Adrenal gland (tissue), 5 donors: Measurements from ENCODE around the gene DIPK1B.
A peak's percentile ranks its signal among the peaks of the same experiment; 100 is the strongest.

Experiments
- POLR2A ChIP-seq, 2 donors: fragments of 450-650 bp; IDR thresholded peaks; one replicate each; pipeline ENCODE4 v1.6.1; 2017; ENCODE audit warnings: antibody characterized with exemption in 2 of 2, mild to moderate bottlenecking in 2 of 2, moderate library complexity in 1 of 2
- TF ChIP-seq, protein P1 (sequence below), 6 experiments: fragments of 450-650 bp in 4 of 6; fragments of 200-600 bp in 2 of 6; sonication (generic) in 1 of 6; IDR thresholded peaks; 1 replicate in 5 of 6; 2 replicates in 1 of 6; pipeline versions ENCODE4 v1.5.1 to v1.8.0; 2016 to 2021; ENCODE audit warnings: antibody characterized with exemption in 6 of 6, mild to moderate bottlenecking in 2 of 6, moderate library complexity in 1 of 6
- donor health status: DM: no; HTN: no; CAD: no.

GRCh38 chr9:136665111-136665703 lies 47.2 kb upstream of the DIPK1B start:
- TF ChIP-seq, protein P1, sequence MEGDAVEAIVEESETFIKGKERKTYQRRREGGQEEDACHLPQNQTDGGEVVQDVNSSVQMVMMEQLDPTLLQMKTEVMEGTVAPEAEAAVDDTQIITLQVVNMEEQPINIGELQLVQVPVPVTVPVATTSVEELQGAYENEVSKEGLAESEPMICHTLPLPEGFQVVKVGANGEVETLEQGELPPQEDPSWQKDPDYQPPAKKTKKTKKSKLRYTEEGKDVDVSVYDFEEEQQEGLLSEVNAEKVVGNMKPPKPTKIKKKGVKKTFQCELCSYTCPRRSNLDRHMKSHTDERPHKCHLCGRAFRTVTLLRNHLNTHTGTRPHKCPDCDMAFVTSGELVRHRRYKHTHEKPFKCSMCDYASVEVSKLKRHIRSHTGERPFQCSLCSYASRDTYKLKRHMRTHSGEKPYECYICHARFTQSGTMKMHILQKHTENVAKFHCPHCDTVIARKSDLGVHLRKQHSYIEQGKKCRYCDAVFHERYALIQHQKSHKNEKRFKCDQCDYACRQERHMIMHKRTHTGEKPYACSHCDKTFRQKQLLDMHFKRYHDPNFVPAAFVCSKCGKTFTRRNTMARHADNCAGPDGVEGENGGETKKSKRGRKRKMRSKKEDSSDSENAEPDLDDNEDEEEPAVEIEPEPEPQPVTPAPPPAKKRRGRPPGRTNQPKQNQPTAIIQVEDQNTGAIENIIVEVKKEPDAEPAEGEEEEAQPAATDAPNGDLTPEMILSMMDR (IDR thresholded peaks at IDR 0.05) = peak in 4 of 6 experiments; percentile 14 to 41 (median 20)
- TF ChIP-seq POLR2A (IDR thresholded peaks at IDR 0.05) = no peak
